ENCODE data around the gene CTIF. TPM values are rescaled to one million over a fixed set of nuclear protein-coding genes. Genes with fewer than 3 reads are reported as not detected.

CTIF gene
- total and polyA plus RNA-seq, 2 experiments from 2014 or later = 22.1 to 27.9 TPM

GRCh38 chr18:48632676-48633257 lies 93.9 kb downstream of the CTIF start:
- Histone ChIP-seq H3K9me3 (ENCODE audit: low read depth) (no peaks in the 10 kb centered on the region), H3K27me3 (no peaks in the 10 kb centered on the region), H4K20me1 (ENCODE audit: insufficient read depth, poor library complexity, severe bottlenecking) (no peaks in the 10 kb centered on the region), H3K4me1 (ENCODE audit: insufficient read depth) (no peaks in the 10 kb centered on the region), H3K27ac (no peak overlapping the region), H3K36me3 (replicated peaks; ENCODE audit: insufficient read depth, low read depth) (no peaks in the 10 kb centered on the region), H3K4me2 (no peak overlapping the region), H3K79me2 (peaks cover 5% of the 10 kb centered on the region), H3K9me2 (replicated peaks; ENCODE audit: insufficient read depth) (no peaks in the 10 kb centered on the region), H2AFZ (no peak overlapping the region), H3K4me3 (no peak overlapping the region)
- TF ChIP-seq CTCF (IDR thresholded peaks at IDR 0.05; ENCODE audit: poor library complexity) (no peak), EZH2phosphoT487 (IDR thresholded peaks at IDR 0.05; ENCODE audit: low read depth, severe bottlenecking, unreplicated experiment) (no peak), EZH2 (IDR thresholded peaks at IDR 0.05; ENCODE audit: borderline replicate concordance) (no peak)
- no peak for DNase-seq (ENCODE audit: low spot score)
- 92% methylated on average over 11 of the region's 12 CpGs for WGBS (ENCODE audit: low lambda C conversion rate, missing lambda C conversion rate)

- H3K4me1 ChIP-seq (ENCODE audit: insufficient read depth) = no peaks in the 10 kb centered on the region
- no peak for TF ChIP-seq EZH2 (IDR thresholded peaks at IDR 0.05; ENCODE audit: borderline replicate concordance)
- WGBS (ENCODE audit: low lambda C conversion rate, missing lambda C conversion rate) = 98% methylated on average over 6 of the region's 6 CpGs
- no peak for DNase-seq (ENCODE audit: low spot score)
- no peak overlapping the region for H3K27ac ChIP-seq
- H3K4me3 ChIP-seq = no peak overlapping the region
- peaks cover 5% of the 10 kb centered on the region for H3K79me2 ChIP-seq
- H4K20me1 ChIP-seq (ENCODE audit: insufficient read depth, poor library complexity, severe bottlenecking) = no peaks in the 10 kb centered on the region
- H3K27me3 ChIP-seq = no peaks in the 10 kb centered on the region
- H3K9me3 ChIP-seq (ENCODE audit: low read depth) = no peaks in the 10 kb centered on the region
- H3K36me3 ChIP-seq (replicated peaks; ENCODE audit: insufficient read depth, low read depth) = no peaks in the 10 kb centered on the region
- no peaks in the 10 kb centered on the region for H3K9me2 ChIP-seq (replicated peaks; ENCODE audit: insufficient read depth)
- H3K4me2 ChIP-seq = no peak overlapping the region
- H2AFZ ChIP-seq = no peak overlapping the region
Measured at GRCh38 chr18:48634491-48634890, 95.7 kb downstream of the CTIF start.

- Histone ChIP-seq H3K4me3 (no peak overlapping the region), H3K9me3 (ENCODE audit: low read depth) (no peaks in the 10 kb centered on the region)
- 100% methylated on average over 1 of the region's 1 CpG for WGBS (ENCODE audit: low lambda C conversion rate, missing lambda C conversion rate)
Measured at GRCh38 chr18:48634975-48635374, 96.1 kb downstream of the CTIF start.

GRCh38 chr18:48635806-48636205 lies 97.0 kb downstream of the CTIF start:
- no peaks in the 10 kb centered on the region for H3K4me1 ChIP-seq (ENCODE audit: insufficient read depth)
- no peak overlapping the region for H3K27ac ChIP-seq
- no peak overlapping the region for H2AFZ ChIP-seq
- H3K79me2 ChIP-seq = peaks cover 5% of the 10 kb centered on the region
- no peak overlapping the region for H3K4me3 ChIP-seq
- no peaks in the 10 kb centered on the region for H3K9me3 ChIP-seq (ENCODE audit: low read depth)
- TF ChIP-seq CTCF (IDR thresholded peaks at IDR 0.05; ENCODE audit: poor library complexity) (no peak), EZH2 (IDR thresholded peaks at IDR 0.05; ENCODE audit: borderline replicate concordance) (no peak), EZH2phosphoT487 (IDR thresholded peaks at IDR 0.05; ENCODE audit: low read depth, severe bottlenecking, unreplicated experiment) (no peak)
- no peaks in the 10 kb centered on the region for H3K9me2 ChIP-seq (replicated peaks; ENCODE audit: insufficient read depth)
- no peak overlapping the region for H3K4me2 ChIP-seq
- WGBS (ENCODE audit: low lambda C conversion rate, missing lambda C conversion rate) = 94% methylated on average over 2 of the region's 2 CpGs
- H3K36me3 ChIP-seq (replicated peaks; ENCODE audit: insufficient read depth, low read depth) = no peaks in the 10 kb centered on the region
- no peaks in the 10 kb centered on the region for H3K27me3 ChIP-seq
- H4K20me1 ChIP-seq (ENCODE audit: insufficient read depth, poor library complexity, severe bottlenecking) = no peaks in the 10 kb centered on the region
- DNase-seq (ENCODE audit: low spot score) = no peak

More at GRCh38 chr18:48634975-48635374, 96.1 kb downstream of the CTIF start:
- no peak overlapping the region for H2AFZ ChIP-seq
- no peak overlapping the region for H3K4me2 ChIP-seq
- H3K79me2 ChIP-seq = peaks cover 5% of the 10 kb centered on the region
- TF ChIP-seq CTCF (IDR thresholded peaks at IDR 0.05; ENCODE audit: poor library complexity) = no peak
- TF ChIP-seq EZH2 (IDR thresholded peaks at IDR 0.05; ENCODE audit: borderline replicate concordance) = no peak
- TF ChIP-seq EZH2phosphoT487 (IDR thresholded peaks at IDR 0.05; ENCODE audit: low read depth, severe bottlenecking, unreplicated experiment) = no peak
- H3K4me1 ChIP-seq (ENCODE audit: insufficient read depth) = no peaks in the 10 kb centered on the region
- H4K20me1 ChIP-seq (ENCODE audit: insufficient read depth, poor library complexity, severe bottlenecking) = no peaks in the 10 kb centered on the region
- no peak for DNase-seq (ENCODE audit: low spot score)
- H3K9me2 ChIP-seq (replicated peaks; ENCODE audit: insufficient read depth) = no peaks in the 10 kb centered on the region
- H3K27ac ChIP-seq = no peak overlapping the region
- no peaks in the 10 kb centered on the region for H3K36me3 ChIP-seq (replicated peaks; ENCODE audit: insufficient read depth, low read depth)
- H3K27me3 ChIP-seq = no peaks in the 10 kb centered on the region

Measured in hepatocyte (in vitro differentiated cells).